B cell (primary cell): ENCODE measurements around the gene CASKIN2.

Experiments used
- EZH2 ChIP-seq: IDR thresholded peaks from 2 replicates; pipeline ENCODE4 v1.6.1; 2012; ENCODE audit warnings: borderline replicate concordance, low read depth, mild to moderate bottlenecking, moderate library complexity, low read length; ENCODE audit not compliant: insufficient read depth, poor library complexity, severe bottlenecking
- TF ChIP-seq, protein P1 (sequence below): fragments of 200-600 bp; IDR thresholded peaks from one replicate; pipeline ENCODE4 v1.8.0; 2022; ENCODE audit warnings: antibody characterized with exemption, mild to moderate bottlenecking

DNA sequence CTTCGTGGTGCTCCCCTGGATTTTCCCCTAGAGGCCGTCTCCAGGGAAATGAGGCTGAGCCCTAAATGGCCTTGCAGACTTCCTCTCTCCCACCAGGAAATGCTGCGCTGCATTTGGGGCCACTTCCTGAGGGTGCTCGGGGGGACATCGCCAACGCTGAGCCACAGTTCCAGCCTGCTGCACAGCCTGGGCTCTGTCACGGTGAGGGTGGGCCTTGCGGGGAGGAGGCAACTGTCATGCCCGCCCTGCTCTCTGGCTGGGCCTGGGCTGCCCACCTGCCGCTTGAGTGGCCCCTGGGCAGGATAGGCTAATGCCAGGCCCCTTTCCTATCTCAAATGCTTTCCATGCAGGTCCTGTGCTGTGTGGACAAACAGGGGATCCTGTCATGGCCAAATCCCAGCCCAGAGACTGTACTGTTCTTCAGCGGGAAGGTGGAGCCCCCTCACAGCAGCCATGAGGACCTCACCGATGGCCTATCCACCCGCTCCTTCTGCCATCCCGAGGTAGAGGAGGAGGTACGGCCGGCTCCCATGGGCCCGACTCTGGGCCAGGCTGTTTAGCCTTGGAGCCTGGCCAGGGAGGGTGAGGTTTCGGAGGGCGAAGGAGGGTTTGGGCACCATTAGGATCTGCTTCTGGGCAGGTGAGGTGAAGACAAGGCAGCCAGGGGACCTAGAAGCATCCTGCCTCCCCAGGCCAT is 24.2 kb downstream of the CASKIN2 start:
- TF ChIP-seq, protein P1, sequence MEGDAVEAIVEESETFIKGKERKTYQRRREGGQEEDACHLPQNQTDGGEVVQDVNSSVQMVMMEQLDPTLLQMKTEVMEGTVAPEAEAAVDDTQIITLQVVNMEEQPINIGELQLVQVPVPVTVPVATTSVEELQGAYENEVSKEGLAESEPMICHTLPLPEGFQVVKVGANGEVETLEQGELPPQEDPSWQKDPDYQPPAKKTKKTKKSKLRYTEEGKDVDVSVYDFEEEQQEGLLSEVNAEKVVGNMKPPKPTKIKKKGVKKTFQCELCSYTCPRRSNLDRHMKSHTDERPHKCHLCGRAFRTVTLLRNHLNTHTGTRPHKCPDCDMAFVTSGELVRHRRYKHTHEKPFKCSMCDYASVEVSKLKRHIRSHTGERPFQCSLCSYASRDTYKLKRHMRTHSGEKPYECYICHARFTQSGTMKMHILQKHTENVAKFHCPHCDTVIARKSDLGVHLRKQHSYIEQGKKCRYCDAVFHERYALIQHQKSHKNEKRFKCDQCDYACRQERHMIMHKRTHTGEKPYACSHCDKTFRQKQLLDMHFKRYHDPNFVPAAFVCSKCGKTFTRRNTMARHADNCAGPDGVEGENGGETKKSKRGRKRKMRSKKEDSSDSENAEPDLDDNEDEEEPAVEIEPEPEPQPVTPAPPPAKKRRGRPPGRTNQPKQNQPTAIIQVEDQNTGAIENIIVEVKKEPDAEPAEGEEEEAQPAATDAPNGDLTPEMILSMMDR = no peak
- TF ChIP-seq EZH2 = no peak
